ENCODE results near the gene LRP1B.

The LRP1B gene

DNA sequence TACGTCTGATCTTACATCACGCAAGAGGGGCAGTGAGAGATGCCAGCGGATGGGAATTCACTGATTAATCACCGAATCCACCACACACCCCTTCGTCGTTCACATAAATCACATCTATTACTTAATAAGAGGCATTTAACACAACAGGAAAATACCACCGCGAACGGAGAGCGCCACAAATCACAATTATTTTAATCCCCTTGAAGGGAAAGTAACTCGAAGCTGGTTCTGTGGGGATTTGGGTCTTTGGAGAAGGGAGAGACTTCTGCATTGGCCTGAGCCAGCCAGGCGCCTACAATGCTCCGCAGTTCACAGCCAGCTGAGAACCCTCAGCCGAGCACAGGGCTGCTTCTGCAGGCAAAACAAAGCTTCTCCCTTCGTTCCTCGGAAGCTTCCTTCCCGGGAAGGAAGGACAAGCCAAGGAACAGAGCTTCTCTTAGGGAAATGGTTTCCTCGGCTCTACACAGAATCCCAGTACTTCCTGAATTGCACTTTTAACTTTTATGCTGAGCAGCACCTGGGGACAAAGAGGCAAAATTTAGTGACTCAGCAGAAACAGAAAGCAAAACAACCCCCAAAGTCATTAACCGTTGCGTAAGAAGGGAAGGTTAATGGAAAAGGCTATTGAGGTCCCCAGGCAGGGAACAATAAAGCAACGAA is at the start of gene LRP1B:
LRP1B (minus strand) TSS at position 7 of the 660 bp plus-strand sequence. CDS start 287 bp downstream, outside the sequence.
- no peak for DNase-seq

DNA sequence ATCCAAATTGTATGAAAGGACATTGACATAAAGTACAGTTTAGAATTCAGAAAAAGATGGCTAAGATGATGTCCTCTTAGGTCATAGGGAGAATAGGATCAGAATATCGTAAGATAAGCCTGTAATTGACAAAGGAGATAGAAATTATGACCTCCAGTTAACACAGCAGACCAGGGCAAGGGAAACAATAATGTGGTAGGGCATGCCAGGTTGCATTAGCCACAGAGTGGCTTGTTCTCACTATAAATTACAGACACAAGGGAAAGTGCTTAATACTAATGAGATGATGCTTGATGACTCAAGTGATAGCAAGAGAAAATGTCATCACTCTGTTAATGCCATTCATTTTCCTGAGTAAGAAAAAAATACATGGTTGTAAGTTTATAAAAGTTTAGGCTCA is 48.9 kb upstream of the LRP1B start:
- no peak for DNase-seq

DNA sequence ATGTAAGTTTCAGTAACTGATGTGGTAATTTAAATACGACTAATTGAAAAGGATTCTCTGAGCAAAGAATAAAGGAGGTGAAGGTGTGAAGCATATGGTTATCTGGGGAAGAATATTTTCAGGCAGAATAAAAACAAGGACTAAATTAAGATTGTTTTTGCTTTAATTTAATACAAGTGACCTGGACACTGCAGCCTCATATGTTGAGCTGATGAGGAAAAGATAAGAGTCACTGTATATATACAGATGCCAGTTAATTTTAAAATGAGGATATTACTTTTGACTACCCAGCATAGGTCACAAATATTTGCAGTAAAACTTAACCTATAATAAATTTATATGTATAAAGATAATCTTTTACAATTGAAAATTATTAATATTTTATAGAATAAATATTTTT is 47.8 kb upstream of the LRP1B start:
- no peak for DNase-seq

DNA sequence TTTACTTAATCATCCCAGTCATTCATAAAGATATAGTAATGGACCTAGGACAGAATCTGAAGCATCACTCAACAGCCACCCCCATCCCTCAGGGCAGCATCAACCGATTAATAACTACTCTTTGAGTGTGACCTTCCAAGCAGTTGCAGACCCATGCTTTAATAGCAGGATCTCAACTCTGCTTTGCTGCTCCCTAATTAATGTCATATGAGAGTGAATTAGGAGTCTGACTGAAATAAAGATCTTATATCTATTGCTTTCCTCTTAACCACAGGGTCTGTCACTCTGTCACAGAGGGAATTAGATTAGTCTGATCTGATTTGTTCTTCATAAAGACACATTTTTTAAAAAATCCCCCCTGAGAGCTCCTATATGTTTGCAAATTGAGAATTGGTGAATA is 46.1 kb upstream of the LRP1B start:
- DNase-seq, result no peak

DNA sequence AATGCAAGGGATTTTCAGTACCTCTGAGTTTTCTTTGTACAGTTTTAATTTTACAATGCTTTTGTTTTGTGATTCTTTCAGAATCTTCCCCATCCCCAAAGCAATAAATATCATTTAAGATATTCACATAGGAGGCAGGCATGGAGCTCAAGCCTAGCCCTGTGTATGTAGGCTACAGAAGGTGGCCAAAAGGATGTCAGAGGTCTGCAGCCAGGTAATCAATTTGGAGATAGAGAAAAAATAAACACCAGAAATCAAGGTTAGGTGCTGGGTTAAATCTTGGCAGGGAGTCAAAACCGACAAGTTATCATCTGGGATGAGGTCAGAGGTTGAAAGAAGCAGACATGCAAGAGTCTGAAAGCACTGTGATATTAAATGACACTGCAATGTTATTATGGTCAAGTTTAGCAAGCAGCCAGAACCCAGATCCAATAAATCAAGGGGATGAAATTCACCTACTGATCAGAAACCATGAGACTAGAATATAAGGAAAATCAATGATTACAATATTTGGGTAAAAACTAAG is 45.1 kb upstream of the LRP1B start:
- no peak for DNase-seq

DNA sequence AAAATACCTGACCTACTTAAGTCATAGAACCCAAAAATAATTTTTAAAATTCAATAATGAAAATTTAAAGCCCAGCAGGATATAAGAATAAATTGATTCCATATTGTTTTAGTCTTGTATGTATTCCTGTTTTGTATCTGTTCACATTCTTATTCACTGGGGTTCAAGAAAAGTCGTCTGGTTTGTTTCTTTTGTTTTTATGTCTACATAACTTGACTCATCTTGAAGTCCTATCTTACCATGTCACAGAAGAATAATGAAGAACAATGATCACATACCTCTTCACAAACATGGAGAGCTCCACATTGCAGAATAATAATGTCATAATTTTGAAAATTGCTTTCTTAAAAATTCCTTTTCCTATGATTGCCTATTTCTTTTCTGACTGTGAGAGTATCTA is 43.4 kb upstream of the LRP1B start:
- no peak for DNase-seq

DNA sequence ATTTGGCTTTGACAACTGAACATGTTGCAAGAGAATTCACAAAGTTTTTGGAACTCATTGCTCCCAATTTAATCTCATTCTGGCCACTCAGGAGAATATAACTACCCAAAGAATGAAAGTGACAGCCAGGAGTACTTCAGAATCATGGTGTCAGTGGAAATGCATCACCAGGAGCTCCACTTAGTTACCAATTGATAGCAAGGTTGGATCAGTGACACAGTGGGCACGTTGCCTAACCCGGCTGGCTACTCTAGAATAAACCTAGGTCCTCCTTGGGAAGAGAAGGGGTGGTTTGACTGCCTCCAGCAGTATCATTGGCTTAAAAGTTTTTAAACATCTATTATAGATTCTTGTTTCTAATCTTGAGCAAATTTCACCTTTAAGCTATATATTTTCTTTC is 40.0 kb upstream of the LRP1B start:
- no peak for DNase-seq

DNA sequence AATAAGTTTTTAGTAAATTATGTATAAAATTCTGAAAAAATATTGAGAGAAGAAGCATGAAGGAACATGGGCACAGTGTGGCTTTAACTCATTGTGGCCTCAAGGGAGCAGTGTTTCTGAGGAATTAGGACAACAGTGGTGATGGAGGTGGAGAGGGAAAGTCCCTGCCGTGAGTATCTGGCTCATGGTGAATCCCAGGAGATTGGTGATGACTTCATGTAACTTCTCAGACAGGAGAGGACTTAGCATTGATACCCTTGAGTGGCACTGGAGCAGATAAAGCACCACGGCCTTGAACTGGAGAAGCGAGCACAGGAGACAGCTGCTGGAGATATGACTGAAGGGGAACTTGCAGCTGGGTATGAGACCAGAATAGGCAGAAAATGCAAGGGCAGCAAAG is 35.0 kb upstream of the LRP1B start:
- DNase-seq, result no peak

DNA sequence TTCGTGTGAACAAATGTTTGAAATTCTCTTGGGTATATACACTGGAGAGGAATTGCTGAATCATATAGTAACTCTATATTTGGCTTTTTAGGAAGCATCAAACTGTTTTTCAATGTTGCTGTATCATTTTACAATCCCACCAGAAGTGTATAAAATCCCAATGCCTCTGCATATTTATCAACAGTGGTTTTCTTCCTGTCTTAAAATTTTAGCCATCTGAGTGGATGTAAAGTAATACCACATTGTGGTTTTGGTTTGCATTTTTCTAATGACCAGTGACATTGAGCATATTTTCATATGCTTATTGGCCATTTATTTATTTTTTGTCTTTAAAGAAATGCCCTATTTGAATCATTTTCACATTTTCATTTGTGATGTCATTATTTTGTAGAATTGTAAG is 22.8 kb upstream of the LRP1B start:
- no peak for DNase-seq

DNA sequence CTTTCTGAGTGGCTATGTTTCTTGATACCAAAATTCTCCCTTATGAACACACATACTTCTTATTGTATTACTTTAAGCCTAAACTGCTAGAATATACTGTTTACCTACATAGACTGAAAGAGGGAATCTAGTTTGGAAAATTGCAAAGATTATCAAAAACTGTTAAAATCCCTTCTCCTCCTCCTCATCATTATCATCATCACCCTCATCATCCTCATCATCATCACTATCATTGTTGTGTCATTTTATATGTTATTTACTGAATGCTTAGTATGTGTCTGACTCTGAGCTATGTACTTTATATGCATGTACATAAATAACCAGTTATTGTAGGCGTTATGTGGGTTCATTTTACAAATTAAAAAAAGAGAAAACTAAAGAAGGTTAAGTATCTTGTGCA is 19.6 kb upstream of the LRP1B start:
- DNase-seq, result no peak

DNA sequence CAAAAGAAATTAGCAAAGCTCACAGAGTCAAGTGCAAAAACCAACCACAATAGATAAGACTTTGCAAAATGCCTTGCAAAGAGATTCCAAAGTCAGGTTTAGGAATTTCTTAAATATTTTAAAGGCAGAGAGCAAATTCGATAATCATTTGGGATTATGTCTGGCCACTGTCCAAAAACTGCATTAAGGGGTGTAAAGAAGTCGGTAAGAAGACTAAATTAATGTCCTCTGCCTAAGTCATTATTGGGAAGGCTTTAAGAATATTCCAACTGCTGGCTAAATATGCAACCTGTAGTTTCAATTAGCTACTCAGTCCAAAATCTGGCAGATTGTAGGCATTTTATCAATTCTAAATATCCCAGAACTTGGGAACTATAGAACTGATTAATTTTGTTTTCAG is 13.7 kb upstream of the LRP1B start:
- no peak for DNase-seq

DNA sequence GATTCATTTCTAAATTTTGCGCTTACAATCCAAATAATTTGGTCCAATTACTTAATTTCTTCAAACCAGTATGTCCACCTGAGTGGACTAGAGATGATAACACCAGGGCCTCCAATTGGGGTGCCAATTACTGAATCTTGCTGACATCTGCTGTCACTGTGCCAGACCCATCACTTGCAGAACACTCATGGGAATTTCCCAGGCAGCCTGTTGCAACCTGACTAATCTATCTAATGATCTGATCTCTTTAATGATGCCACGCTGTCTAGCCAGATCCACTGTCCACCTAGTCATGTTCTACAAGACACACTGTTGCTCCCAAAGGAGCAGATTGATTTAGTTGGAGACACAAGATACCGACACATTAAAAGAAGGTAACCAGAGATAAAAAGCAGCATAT is 11.8 kb upstream of the LRP1B start:
- DNase-seq, result no peak

DNA sequence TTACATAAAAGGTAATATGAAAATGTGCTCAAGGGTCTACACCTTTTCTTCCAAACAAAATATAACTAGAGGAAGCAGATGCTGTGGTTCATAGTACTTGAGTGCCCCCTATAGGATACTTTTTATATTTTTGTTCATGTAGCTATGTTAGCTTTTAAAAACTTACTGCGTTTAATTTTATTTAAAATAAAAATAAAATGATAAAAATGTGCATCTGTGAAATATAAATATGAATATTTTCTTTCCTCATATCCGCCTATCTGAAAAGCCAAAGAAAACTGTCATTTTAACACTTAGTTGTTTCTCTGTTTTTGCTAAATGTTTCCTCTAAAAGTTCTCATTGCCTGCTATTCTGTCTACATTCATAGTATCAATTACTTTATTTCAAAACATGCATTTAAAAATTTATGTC is 9.6 kb upstream of the LRP1B start:
- no peak for DNase-seq

DNA sequence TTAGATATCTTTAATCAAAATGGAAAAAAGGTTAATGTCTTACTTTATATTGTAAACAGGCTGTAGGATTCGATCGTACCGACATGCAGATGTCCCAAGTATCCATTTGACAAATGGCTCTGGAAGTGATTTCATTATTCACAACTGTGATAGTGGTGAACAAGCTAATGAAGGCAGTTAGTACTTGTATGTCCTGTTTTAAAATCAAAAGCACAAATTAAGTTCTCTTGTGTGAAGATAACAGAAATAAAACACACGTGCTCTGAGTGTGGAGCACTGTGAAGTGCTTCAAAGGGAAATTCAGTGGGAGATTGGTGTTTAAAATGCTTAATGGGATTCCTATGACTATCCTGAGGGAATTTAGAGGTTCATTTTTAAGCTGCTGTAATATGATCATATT is 8.6 kb upstream of the LRP1B start:
- DNase-seq, result no peak

DNA sequence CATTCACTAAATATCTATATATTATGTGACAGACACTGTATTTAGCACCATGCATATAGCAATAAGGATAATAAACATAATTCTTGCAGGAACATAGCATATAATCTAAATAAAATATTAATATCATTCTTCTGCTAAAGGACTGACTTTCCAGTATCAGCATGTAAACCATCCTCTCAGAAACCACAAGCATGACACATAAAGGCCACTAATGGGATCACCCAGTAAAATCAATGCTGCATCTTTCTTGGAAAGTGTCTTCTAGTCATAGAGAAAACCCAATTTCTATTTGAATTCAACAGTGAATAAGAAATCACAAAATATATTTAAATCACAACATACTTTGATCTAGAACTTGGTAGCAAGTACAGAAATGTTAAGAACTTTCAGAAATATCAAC is 5.8 kb upstream of the LRP1B start:
- DNase-seq, result no peak

DNA sequence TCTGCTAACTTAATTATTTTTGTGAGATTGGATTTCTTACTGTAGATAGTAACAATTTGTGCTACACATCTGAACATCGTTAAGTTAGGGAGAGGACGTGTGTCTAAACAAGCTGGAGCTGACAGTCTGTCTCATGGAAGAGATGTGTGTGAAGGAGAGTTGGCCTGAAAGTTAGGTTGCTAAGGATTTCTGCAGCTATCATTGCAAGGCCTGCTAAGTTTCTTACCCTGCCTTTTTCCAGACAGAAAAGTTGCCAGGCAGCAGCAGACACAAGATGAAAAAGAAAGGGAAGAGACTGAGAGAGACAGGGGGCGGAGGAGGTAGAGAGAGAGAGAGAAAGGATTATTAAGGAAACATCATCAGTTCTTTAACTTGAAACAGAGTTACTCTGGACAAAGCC is 4.1 kb upstream of the LRP1B start:
- DNase-seq, result no peak

DNA sequence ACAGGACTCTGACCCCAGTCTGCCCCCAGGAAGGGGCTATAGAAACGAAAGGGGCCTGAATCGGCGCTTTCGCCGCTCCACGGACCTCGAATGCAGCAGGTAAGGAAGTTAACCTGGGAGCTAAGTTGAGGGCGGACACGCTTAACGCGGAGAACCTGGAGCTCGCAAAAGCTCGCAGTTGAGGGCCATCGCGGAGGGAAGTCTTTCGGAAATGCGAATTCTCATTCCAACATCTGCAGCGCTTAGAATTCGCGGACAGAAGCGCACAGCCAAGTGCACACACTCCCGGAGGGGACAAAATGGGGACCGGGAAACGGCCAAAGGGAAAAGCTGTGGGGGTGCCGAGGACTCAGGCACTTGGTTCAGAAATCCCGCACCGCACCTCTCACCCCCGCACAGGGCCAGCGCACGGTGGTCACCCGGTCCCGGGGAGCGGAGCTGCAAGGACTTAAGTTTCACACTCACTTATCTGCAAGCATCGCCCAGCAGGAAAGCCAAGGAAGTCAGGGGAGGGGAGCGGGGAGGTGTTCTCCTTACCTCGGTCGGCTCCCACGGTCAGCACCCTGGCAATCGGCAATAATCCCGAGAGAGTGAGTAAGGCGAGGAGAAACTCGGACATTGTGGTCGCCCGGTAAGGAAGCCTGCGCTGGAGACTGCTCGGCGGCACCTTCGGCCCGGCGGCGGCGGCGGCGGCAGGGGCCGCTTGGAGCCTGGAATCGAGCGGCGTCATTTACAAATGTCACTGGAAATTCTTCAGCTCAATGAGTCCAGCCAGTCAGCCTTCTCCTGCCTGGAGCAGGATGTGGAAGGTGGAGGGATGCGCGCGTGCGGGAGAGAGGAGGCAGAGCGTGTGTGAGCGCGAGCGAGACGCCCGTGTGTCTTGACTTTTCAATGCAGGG is 456 bp downstream of the LRP1B start:
- DNase-seq, result no peak

DNA sequence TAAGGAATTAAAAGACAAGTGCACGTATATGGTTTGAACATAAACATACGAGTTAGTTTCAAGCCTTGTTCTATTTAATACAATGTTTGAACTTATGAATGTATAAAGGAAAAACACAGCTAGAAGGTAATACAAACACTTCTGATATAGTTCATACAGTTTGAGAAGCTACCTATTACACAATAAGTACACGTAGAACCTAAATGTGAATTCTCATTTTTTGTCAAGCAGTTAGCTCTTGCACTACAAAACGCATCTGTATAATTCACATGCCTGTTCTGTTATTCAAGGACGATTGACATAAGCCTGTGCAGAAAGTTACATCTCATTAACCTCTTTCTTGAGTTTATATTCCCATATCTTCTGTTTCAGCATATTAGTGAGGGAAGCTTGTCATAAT is 2.7 kb downstream of the LRP1B start:
- no peak for DNase-seq

DNA sequence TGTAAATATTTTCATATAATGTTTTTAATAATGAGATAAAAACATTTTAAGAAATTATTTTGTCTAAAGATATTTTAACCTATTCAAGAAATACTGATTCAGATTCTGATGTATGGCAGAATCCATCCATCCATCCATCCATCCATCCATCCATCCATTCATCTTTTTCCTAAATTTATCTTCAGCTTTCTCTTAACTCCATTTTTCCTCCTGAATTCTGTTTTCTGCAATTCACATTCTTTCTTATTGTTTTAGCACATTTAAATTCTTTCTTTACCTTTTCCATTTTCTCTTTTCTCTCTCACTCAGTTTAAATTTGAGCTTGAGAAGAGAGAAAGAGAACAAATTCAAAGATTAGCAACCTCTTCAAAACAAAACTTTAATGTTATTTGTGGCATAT is 3.6 kb downstream of the LRP1B start:
- DNase-seq, result no peak

DNA sequence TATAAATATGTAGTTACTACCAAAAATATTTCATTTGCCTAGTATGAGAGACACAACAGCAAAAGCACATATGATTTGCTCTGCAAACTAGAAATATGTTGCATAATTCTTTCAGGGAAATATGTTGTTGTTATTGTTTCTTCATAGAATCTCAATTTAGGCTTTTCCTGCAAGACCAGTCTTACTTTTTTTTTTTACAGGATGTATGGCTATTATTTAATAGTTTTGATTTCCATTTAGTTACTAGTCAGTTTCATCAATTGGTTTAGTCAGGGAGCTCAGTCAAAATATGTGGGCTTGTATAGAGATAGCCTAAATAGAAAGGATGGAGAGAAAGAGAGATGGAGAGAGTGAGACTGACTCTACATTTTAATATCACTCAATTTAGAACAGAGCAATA is 6.1 kb downstream of the LRP1B start:
- DNase-seq, result no peak

DNA sequence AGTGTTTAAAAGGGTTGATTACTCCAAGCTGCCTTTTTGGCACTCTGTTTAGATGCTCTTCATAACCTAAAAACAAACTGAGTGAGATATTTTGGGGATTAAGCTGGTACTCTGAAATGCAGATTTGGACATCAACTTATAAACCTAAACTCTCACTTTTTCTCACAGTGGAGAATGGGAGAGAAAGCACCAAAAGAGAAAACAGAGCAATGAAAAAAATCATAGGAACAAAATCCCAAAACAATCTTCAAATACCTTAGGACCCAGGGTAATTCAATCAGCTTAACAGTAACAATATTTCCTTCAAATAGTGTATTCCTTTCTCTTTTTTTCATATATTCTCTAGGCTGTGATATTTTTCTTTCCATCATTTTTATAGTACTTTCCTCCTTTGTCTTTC is 11.5 kb downstream of the LRP1B start:
- DNase-seq, result no peak

DNA sequence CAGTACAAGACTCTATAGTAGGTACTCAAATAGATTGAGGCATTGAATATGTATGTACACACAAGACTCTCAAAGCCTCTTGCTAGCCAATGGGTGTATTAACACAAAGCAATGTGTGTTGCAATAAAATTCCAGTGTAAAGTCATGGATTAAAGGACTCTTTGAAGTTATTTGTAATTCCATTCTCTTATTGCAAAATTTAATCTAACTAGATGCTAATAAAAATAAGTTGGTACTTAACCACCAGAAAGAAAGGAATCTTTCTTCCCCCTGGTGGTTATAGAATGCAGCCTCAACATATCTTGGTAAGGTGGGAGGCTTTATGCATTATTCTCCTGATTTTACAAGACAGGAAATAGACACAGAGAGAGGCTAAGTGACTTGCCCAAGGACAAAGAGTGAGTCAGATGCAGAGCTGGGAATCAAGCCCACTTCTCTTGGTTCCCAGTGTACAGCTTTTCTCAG is 18.0 kb downstream of the LRP1B start:
- no peak for DNase-seq

DNA sequence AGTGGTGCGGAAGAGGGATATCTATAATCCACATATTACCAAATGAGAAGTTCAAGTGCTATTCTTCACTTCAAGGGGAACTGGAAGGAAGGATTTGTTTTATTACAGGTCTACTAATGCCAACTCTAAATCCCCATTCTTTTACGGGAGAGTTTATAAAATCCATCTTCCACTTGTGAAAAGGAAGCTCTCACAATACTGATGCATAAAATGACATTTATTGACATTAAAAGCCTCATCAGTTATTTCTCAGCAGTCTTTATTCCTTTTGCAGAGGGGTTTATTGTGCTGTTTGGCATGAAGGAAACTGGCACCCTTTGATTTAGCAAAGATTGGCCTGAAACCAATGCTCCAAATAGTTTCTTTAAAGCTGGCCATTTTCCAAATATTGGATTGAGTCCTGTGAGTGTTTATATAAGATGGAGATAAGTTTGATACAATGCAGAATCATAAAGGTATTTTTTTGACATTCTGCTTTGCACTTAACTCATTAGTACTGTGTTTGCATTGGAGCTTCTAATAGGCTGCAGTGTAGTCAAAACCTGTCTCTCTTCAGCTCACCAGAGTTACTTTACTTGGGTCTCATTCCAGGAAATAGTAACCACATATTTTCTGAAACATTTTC is 26.6 kb downstream of the LRP1B start:
- no peak for DNase-seq

DNA sequence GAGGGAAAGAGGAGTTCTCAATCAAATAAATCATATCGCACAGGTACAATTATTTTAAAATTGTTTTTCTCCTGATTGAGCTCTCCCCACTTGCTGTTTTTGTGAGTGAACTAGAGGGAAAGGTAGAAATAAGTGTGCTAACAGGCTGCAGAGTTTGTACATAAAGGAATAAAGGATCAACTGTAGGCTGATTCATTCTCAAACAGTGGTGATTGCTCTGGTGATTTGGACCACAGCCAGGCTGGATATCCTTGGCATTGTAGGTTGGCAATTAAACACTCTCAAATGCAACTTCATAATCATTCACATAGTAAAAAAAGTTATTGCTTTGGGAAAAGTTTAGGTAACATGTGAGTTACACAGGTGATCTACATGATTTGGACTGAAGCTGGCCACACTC is 29.8 kb downstream of the LRP1B start:
- DNase-seq, result no peak

All from GF-D8 (cell line).